UCSD-AML1 (cell line): Measurements from ENCODE around the gene CPNE7.
"Not testable (repeated sequence)": the region's sequence is repeated elsewhere in the genome, so short reads cannot be mapped to it uniquely, and the experiment has no call there.

Experiments
- DNase-seq: peaks from one replicate; lab custom pipeline; 2025; ENCODE audit not compliant: unreplicated experiment; lab: John Stamatoyannopoulos, UW

The CPNE7 gene

DNA sequence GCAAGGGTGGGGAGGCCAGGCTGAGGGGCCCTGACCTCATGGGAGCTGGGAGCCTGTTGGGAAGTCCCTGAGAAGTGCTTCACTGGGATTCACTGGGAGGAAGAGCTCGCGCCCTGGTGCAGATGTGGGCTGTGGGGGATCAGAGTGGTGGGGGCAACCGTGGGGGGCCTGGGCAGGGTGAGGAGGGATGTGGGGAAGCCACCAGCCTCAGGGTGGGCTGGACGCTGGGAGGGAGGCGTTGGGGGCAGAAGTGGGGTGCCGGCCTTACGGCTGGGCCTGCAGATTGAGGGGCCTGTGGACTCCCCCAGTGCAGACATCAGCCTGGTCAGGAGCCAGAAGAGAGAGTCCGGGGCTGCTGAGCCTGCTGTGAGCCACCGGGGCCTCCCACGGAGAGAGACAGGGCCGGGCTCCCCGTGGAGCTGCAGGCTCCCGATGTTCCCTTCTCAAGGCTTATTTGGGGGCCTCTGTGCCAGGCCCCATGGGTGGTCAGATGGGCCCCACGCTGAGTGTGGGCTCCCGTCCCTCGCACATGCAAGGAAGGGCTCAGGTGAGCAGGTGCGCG lies 45.7 kb downstream of the CPNE7 start:
- no peak for DNase-seq

GRCh38 chr16:89621698-89622409 lies 46.3 kb downstream of the CPNE7 start:
- DNase-seq = no peak

DNA sequence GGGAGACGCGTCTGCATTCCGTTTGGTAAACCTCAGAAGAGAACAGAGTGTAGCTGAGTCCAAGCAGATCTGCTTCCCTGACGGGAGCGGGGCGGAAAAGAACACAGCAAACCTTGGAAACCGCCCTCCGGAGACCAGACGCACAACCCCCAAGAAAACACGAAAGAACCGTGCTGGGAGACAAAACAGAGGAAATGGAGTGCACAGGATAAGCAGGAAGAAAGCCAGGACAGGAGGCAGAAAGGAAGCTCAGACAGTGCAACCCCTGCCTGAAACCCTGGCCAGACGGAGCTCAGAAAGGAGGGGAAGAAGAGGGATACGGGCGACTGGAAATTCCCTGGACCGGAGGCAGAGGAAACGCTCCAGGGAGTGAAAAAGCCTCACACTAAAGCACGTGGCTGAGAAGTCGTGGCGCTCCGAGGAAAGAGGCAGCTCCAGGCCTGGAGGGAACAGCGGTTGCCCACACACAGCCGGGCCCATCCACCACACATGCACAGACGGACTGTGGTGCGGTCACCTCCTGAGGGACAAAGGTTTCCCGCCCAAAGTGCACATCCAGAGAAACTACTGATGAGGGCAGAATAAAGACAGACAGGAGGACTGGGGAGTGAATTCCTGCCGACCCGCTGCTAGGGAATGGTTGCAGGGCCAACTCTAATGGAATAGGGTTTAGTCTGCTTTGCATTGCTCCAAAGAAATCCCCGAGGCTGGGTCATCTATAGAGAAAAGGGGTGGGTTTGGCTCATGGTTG lies 48.1 kb downstream of the CPNE7 start:
- no peak for DNase-seq

DNA sequence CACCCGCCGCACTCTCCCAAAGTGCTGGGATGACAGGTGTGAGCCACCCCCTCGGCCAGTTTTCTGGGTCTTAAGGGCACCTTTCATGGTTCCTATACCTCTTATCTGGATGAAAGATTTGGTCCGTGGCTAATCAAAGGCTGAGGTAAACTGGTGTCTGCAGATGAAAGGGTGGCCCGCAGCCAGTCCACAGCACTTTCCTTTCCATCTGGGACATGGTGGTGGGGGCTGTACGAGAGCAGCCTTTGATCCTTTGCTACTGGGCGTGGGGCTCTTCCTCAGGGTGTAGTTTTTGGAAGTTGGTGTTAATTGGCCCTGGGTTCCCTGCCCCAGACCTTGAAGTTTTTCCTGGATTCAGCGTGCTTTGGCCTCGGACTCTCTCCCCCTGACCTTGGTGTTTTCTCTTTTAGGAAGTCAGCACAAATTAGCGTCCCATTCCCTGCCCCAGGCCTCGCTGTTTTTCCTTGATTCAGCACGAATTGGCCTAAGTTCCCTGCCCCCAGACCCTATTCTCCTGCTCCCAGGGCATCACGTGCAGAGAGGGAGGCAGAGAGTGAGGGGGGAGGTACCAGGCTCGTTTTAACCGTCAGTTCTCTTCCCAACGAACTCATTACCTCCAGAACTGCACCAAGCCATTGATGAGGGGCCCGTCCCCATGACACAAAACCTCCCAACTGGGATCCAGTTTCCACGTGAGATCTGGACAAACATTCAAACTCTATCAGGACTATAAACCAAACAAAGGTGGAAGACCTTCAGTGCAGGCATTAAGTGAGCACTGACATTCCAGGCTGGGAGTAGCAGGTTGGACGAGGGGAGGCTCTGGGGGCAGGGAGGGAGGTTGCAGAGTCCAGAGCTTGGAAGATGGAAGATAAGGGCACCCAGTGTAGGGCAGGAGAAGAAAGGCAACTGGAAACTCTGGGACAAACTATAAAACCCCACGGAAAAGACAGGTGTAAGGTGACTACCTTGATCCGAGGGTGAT lies 49.5 kb downstream of the CPNE7 start:
- DNase-seq = no peak

DNA sequence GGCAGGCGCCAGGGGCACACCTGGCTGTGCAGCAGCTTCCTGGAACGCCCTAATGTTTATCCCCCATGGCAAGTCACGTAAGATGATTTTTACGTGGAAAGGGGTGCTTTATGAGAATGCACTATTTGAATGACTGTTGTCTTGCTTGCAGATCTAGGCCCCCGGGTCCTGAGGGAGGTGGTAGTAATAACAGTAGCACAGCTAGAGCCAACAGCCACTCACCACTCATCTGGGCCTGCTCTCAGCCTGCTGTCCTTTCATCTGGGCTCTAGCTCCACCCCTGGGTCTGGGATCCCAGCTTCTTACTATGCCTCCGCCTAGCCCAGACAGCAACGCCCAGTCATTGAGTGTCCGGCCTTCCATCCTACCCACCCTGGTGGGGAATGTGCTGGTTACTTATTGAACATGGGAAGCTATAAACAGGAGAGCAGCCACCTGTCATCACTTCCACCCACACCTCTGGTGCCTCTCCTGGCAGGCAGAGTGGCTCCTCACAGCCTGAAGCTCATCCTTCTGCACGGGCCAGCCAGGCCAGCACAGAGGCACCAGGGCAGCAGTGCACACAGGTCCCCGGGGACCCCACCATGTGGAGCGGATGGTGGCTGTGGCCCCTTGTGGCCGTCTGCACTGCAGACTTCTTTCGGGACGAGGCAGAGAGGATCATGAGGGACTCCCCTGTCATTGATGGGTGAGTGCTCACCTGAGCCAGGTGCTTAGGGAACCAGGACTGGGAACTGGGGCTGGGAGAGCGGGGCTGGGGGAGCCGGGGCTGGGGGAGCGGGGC lies 54.5 kb downstream of the CPNE7 start:
- DNase-seq = no peak

- DNase-seq = no peak
Measured at GRCh38 chr16:89633064-89633631, 57.6 kb downstream of the CPNE7 start.

DNA sequence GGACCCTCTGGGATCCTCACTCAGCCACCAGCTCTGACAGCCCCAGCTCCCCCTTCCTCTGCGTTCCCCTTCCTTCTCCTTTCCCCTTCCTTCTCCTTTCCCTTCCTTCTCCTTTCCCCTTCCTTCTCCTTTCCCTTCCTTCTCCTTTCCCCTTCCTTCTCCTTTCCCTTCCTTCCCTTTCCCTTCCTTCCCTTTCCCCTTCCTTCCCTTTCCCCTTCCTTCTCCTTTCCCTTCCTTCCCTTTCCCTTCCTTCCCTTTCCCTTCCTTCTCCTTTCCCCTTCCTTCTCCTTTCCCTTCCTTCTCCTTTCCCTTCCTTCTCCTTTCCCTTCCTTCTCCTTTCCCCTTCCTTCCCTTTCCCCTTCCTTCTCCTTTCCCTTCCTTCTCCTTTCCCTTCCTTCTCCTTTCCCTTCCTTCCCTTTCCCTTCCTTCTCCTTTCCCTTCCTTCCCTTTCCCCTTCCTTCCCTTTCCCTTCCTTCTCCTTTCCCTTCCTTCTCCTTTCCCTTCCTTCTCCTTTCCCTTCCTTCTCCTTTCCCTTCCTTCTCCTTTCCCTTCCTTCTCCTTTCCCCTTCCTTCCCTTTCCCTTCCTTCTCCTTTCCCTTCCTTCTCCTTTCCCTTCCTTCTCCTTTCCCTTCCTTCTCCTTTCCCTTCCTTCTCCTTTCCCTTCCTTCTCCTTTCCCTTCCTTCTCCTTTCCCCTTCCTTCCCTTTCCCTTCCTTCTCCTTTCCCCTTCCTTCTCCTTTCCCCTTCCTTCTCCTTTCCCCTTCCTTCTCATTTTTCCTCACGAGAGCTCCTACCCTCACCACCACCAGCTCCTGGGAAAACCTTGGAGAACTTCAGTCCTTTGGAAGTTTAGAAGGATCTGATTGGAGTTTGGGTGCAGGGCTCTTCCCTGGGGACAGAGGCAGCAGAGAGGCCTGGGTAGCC lies 59.2 kb downstream of the CPNE7 start:
- not testable (repeated sequence) for DNase-seq

DNA sequence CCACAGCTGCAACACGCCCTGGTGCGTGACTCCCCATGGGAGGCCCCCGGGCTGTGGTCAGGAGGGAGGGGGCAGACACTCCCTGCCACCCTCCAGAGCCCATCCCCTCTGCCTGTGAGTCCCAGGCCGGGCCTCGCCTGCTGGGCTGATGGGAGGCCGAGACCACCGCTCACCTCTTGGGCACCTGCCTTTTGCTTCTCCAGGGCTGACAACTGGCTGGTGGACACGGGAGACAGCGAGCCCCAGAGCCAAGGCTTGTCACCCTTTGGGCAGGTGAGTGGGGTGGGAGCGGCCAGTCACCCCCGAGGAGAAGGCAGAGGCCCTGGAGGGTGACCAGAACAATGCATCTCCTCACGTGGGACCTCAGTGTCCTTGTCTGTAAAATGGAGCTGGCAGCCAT lies 61.1 kb downstream of the CPNE7 start:
- no peak for DNase-seq

DNA sequence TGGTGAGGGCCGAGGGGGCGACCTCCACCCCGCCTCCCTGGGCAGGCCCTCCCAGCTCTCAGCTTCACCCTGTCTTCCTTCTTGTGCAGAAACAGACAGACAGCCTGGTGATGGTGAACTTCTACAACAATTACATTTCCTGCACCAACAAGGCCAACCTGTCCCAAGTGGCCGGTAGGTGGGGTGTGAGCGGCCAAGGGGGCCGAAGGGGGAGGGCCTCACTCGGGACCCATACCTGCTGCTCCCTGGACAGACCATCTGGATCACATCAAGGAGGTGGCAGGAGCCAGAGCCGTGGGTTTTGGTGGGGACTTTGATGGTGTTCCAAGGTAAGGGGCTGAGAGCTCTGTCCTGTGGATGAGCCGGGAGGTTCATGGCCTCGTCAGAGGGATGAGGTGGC lies 61.8 kb downstream of the CPNE7 start:
- no peak for DNase-seq

- no peak for DNase-seq
Measured at GRCh38 chr16:89638455-89638854, 62.9 kb downstream of the CPNE7 start.

DNA sequence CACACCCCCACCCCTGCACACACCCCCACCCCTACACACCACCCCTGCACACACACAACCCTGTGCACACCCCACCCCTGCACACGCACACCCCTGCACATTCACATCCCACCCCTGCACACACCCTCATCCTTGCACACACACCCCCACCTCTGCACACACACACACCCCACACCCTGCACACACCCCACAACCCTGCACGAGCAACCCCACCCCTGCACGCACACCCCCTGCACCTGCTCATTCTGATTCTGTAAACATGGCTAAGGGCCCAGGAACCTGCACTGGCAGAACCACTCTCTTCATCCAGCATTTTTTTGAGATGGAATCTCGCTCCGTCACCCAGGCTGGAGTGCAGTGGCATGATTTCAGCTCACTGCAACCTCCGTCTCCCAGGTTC lies 63.8 kb downstream of the CPNE7 start:
- DNase-seq = no peak

- DNase-seq = no peak
Measured at GRCh38 chr16:89641458-89642119, 66.0 kb downstream of the CPNE7 start.

GRCh38 chr16:89642574-89642973 lies 67.0 kb downstream of the CPNE7 start:
- no peak for DNase-seq

GRCh38 chr16:89643769-89644300 lies 68.3 kb downstream of the CPNE7 start:
- no peak for DNase-seq

GRCh38 chr16:89645122-89645521 lies 69.6 kb downstream of the CPNE7 start:
- DNase-seq = no peak

- DNase-seq = no peak
Measured at GRCh38 chr16:89646270-89646669, 70.7 kb downstream of the CPNE7 start.
